Measurements from ENCODE around the gene DOHH. TPM values are rescaled to one million over a fixed set of nuclear protein-coding genes. Genes with fewer than 3 reads are reported as not detected.

DOHH gene
- total RNA-seq, 1 experiment from 2014 or later: 22.3 TPM

DNA sequence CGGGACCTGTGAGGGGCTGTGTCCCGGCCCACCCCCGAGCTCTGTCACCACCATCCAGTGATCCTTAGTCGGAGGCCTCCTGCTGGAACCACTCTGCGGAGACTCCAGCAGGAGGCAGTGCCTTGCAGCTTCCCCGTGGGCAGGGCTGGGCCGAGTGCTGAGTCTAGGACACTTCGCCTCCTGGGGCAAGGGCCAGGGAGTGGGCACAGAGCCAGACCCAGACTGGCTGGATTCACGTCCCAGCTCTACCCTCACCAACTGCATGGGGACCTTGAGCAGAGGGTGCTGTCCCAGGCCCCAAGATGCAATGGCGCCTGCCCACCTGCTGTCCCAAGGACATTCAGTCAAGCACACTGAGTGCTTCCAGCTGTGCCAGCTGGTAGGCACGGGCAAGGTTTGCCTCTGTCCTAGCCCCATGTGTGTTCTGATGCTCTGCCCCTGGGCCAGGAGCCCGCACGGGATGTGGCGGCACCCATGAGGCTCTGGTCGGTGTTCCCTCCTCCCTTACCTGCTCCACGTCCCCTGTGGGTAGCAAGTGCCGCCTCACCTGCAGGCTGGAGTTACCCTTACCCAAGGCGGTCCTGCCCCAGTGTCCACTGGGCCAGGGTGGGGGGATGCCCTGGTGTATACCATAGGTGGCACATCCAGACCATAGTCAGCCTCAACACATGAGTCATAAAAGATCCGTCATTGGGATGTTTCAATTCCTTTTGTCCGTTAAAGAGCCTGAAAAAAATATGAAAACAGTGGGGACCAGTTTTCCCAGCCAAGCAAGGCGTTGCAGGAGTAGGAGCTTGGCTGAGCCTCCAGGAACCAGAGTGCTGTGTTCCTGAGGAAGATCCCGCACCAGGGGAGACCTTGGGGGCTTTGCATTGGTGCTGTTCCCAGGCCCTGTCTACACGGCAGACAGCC, 13.0 kb upstream of the DOHH start:
- no peak for TF ChIP-seq EZH2 (IDR thresholded peaks at IDR 0.05; ENCODE audit: borderline replicate concordance, low read depth, low read length, poor library complexity, severe bottlenecking)
- TF ChIP-seq, protein P1, sequence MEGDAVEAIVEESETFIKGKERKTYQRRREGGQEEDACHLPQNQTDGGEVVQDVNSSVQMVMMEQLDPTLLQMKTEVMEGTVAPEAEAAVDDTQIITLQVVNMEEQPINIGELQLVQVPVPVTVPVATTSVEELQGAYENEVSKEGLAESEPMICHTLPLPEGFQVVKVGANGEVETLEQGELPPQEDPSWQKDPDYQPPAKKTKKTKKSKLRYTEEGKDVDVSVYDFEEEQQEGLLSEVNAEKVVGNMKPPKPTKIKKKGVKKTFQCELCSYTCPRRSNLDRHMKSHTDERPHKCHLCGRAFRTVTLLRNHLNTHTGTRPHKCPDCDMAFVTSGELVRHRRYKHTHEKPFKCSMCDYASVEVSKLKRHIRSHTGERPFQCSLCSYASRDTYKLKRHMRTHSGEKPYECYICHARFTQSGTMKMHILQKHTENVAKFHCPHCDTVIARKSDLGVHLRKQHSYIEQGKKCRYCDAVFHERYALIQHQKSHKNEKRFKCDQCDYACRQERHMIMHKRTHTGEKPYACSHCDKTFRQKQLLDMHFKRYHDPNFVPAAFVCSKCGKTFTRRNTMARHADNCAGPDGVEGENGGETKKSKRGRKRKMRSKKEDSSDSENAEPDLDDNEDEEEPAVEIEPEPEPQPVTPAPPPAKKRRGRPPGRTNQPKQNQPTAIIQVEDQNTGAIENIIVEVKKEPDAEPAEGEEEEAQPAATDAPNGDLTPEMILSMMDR (conservative IDR thresholded peaks at IDR 0.05; ENCODE audit: low read depth, low read length): no peak
- Histone ChIP-seq H3K27ac (ENCODE audit: low read depth, low read length, poor library complexity, severe bottlenecking) (no peak overlapping the region), H3K4me1 (ENCODE audit: insufficient read depth, low read length, poor library complexity, severe bottlenecking) (no peaks in the 10 kb centered on the region), H3K9me3 (ENCODE audit: low read depth, low read length, poor library complexity, severe bottlenecking) (no peaks in the 10 kb centered on the region), H3K4me3 (ENCODE audit: low read depth, low read length, poor library complexity, severe bottlenecking) (no peak overlapping the region), H3K36me3 (ENCODE audit: insufficient read depth, low read length, poor library complexity, severe bottlenecking) (peaks cover 25% of the 10 kb centered on the region), H3K27me3 (replicated peaks; ENCODE audit: insufficient read depth, low read depth, low read length, poor library complexity) (no peaks in the 10 kb centered on the region)
- intact Hi-C loops (cut with micrococcal nuclease; ENCODE audit: unreplicated experiment): no loop called here
- POLR2A ChIA-PET (ENCODE audit: low non-redundant PET): no interaction called here
- CTCF ChIA-PET: no interaction called here
- BruUV-seq (replicated peaks): no TSS peak
- DNase-seq (ENCODE audit: low spot score): no peak

DNA sequence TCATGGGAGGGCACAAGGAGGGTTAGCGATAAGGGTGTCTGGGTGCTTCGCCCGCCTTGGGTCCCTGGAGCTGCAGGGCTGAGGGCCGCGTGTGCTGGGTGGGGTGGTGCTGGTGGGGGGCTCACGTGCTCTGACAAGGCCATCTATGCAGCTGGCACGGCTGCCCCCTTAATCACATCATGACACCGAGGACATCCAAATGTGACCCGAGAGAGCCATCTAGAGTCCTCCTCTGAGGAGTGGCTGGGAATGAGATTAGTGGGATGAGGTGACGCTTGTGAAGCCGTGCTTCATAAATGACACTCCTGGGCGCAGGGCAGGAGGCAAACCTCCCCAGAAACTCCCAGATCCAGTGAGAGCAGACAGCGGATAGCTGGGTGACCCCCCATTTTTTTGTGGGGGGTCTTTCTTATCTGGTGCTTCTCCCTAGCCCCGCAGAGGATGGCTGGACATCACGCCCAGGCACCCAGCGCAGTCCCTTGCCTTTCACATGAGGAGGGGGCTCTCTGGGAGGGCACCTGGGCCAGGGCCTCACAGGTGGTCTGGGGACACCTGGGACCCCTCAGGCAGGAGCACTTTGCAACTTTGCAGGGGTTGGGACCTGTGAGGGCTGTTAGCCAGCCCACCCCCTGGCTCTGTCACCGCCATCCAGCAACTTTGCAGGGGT, 12.2 kb upstream of the DOHH start:
- H3K4me3 ChIP-seq (ENCODE audit: low read depth, low read length, poor library complexity, severe bottlenecking): no peak overlapping the region
- TF ChIP-seq, protein P1 (conservative IDR thresholded peaks at IDR 0.05; ENCODE audit: low read depth, low read length): no peak
- H3K27ac ChIP-seq (ENCODE audit: low read depth, low read length, poor library complexity, severe bottlenecking): no peak overlapping the region
- no peaks in the 10 kb centered on the region for H3K27me3 ChIP-seq (replicated peaks; ENCODE audit: insufficient read depth, low read depth, low read length, poor library complexity)
- DNase-seq (ENCODE audit: low spot score): no peak
- no TSS peak for BruUV-seq (replicated peaks)
- H3K4me1 ChIP-seq (ENCODE audit: insufficient read depth, low read length, poor library complexity, severe bottlenecking): peaks cover 8% of the 10 kb centered on the region
- intact Hi-C loops (cut with micrococcal nuclease; ENCODE audit: unreplicated experiment): no loop called here
- CTCF ChIA-PET: no interaction called here
- POLR2A ChIA-PET (ENCODE audit: low non-redundant PET): no interaction called here
- H3K36me3 ChIP-seq (ENCODE audit: insufficient read depth, low read length, poor library complexity, severe bottlenecking): peaks cover 25% of the 10 kb centered on the region
- no peaks in the 10 kb centered on the region for H3K9me3 ChIP-seq (ENCODE audit: low read depth, low read length, poor library complexity, severe bottlenecking)

DNA sequence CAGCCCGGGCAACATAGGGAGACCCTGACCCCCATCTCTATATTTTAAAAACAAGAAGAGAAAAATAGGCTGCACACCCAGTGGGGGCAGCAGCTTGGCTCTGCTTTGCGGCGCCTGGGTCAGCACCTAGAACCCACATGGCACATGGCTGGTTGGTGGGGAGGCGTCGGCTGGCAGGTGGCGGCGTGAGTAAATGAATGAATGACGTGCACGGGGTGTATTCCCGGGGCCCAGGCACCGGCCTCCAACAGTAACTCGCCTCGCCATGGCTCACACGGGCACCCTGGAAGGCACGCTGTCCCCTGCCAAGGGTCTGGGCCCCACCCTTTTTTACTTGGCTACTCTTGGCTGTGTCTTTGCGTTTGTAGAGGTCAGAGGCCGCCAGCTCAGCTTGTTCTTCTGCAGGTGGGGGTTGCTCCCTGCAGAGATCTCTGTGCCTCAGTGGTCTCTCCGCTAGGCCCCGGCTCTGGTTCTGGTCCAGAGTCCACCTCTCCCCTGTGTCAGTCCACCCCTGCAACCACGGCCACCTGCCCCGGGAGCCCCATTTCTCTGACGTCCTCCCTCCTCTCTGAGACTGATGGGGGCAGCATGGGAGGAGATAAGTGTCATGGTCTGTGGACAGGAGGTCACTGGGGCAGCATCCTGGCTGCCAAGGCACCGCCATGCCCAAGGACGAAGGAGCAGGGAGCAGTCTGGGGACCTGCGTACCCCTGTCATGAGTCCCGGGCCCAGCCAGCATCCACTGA, 11.2 kb upstream of the DOHH start:
- intact Hi-C loops (cut with micrococcal nuclease; ENCODE audit: unreplicated experiment): no loop called here

More for the DNA sequence above, 11.2 kb upstream of the DOHH start:
- no peak overlapping the region for H3K27ac ChIP-seq (ENCODE audit: low read depth, low read length, poor library complexity, severe bottlenecking)
- no peaks in the 10 kb centered on the region for H3K27me3 ChIP-seq (replicated peaks; ENCODE audit: insufficient read depth, low read depth, low read length, poor library complexity)
- ChIA-PET CTCF (interaction anchor here (0.6 kb wide), 1 partner anchor 601 kb away, joined by 7 read pairs; no protein-coding TSS in a partner anchor), POLR2A (ENCODE audit: low non-redundant PET) (no interaction called here)
- peaks cover 12% of the 10 kb centered on the region for H3K4me1 ChIP-seq (ENCODE audit: insufficient read depth, low read length, poor library complexity, severe bottlenecking)
- H3K4me3 ChIP-seq (ENCODE audit: low read depth, low read length, poor library complexity, severe bottlenecking): no peak overlapping the region
- DNase-seq (ENCODE audit: low spot score): no peak
- no TSS peak for BruUV-seq (replicated peaks)
- H3K36me3 ChIP-seq (ENCODE audit: insufficient read depth, low read length, poor library complexity, severe bottlenecking): peaks cover 25% of the 10 kb centered on the region
- H3K9me3 ChIP-seq (ENCODE audit: low read depth, low read length, poor library complexity, severe bottlenecking): no peaks in the 10 kb centered on the region
- no peak for TF ChIP-seq EZH2 (IDR thresholded peaks at IDR 0.05; ENCODE audit: borderline replicate concordance, low read depth, low read length, poor library complexity, severe bottlenecking)
- TF ChIP-seq, protein P1 (conservative IDR thresholded peaks at IDR 0.05; ENCODE audit: low read depth, low read length): no peak

All from A673 (cell line).